ENCODE data around the gene IMMP2L. TPM values are rescaled to one million over a fixed set of nuclear protein-coding genes. Genes with fewer than 3 reads are reported as not detected.

The IMMP2L gene
- total and polyA plus RNA-seq, 2 of the 8 experiments (the other 6 are each of a cell fraction or from before 2014, with no cell fraction given): 2.3 to 10.1 TPM

- TF ChIP-seq, protein P1, sequence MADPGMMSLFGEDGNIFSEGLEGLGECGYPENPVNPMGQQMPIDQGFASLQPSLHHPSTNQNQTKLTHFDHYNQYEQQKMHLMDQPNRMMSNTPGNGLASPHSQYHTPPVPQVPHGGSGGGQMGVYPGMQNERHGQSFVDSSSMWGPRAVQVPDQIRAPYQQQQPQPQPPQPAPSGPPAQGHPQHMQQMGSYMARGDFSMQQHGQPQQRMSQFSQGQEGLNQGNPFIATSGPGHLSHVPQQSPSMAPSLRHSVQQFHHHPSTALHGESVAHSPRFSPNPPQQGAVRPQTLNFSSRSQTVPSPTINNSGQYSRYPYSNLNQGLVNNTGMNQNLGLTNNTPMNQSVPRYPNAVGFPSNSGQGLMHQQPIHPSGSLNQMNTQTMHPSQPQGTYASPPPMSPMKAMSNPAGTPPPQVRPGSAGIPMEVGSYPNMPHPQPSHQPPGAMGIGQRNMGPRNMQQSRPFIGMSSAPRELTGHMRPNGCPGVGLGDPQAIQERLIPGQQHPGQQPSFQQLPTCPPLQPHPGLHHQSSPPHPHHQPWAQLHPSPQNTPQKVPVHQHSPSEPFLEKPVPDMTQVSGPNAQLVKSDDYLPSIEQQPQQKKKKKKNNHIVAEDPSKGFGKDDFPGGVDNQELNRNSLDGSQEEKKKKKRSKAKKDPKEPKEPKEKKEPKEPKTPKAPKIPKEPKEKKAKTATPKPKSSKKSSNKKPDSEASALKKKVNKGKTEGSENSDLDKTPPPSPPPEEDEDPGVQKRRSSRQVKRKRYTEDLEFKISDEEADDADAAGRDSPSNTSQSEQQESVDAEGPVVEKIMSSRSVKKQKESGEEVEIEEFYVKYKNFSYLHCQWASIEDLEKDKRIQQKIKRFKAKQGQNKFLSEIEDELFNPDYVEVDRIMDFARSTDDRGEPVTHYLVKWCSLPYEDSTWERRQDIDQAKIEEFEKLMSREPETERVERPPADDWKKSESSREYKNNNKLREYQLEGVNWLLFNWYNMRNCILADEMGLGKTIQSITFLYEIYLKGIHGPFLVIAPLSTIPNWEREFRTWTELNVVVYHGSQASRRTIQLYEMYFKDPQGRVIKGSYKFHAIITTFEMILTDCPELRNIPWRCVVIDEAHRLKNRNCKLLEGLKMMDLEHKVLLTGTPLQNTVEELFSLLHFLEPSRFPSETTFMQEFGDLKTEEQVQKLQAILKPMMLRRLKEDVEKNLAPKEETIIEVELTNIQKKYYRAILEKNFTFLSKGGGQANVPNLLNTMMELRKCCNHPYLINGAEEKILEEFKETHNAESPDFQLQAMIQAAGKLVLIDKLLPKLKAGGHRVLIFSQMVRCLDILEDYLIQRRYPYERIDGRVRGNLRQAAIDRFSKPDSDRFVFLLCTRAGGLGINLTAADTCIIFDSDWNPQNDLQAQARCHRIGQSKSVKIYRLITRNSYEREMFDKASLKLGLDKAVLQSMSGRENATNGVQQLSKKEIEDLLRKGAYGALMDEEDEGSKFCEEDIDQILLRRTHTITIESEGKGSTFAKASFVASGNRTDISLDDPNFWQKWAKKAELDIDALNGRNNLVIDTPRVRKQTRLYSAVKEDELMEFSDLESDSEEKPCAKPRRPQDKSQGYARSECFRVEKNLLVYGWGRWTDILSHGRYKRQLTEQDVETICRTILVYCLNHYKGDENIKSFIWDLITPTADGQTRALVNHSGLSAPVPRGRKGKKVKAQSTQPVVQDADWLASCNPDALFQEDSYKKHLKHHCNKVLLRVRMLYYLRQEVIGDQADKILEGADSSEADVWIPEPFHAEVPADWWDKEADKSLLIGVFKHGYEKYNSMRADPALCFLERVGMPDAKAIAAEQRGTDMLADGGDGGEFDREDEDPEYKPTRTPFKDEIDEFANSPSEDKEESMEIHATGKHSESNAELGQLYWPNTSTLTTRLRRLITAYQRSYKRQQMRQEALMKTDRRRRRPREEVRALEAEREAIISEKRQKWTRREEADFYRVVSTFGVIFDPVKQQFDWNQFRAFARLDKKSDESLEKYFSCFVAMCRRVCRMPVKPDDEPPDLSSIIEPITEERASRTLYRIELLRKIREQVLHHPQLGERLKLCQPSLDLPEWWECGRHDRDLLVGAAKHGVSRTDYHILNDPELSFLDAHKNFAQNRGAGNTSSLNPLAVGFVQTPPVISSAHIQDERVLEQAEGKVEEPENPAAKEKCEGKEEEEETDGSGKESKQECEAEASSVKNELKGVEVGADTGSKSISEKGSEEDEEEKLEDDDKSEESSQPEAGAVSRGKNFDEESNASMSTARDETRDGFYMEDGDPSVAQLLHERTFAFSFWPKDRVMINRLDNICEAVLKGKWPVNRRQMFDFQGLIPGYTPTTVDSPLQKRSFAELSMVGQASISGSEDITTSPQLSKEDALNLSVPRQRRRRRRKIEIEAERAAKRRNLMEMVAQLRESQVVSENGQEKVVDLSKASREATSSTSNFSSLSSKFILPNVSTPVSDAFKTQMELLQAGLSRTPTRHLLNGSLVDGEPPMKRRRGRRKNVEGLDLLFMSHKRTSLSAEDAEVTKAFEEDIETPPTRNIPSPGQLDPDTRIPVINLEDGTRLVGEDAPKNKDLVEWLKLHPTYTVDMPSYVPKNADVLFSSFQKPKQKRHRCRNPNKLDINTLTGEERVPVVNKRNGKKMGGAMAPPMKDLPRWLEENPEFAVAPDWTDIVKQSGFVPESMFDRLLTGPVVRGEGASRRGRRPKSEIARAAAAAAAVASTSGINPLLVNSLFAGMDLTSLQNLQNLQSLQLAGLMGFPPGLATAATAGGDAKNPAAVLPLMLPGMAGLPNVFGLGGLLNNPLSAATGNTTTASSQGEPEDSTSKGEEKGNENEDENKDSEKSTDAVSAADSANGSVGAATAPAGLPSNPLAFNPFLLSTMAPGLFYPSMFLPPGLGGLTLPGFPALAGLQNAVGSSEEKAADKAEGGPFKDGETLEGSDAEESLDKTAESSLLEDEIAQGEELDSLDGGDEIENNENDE (IDR thresholded peaks at IDR 0.05; ENCODE audit: insufficient replicate concordance, low read length): no peak
- TF ChIP-seq HDAC2 (IDR thresholded peaks at IDR 0.05; ENCODE audit: borderline replicate concordance in 1 of 2, low read depth in 2 of 2, low read length in 2 of 2): no peak
- no peak for TF ChIP-seq MAX (IDR thresholded peaks at IDR 0.05)
- TF ChIP-seq EZH2 (IDR thresholded peaks at IDR 0.05; ENCODE audit: low read depth, low read length, severe bottlenecking): no peak
- TF ChIP-seq SIN3A (conservative IDR thresholded peaks at IDR 0.05 in 1 of 2, IDR thresholded peaks at IDR 0.05 in 1 of 2; ENCODE audit: low read depth in 1 of 2, low read length in 2 of 2): no peak
- TF ChIP-seq SP1 (IDR thresholded peaks at IDR 0.05; ENCODE audit: low read depth, low read length): no peak
- TF ChIP-seq POLR2AphosphoS5 (IDR thresholded peaks at IDR 0.05; ENCODE audit: low read depth, low read length): no peak
- no peak for TF ChIP-seq BACH1 (IDR thresholded peaks at IDR 0.05; ENCODE audit: low read length)
- TF ChIP-seq SAP30 (IDR thresholded peaks at IDR 0.05; ENCODE audit: insufficient read depth, insufficient replicate concordance, low read length): no peak
Observed at GRCh38 chr7:111132833-111133232, 429.5 kb downstream of the IMMP2L start (continued).

All from H1 (cell line).